H9 (cell line): Measurements from ENCODE around the gene EPB41L1. TPM values are rescaled to one million over a fixed set of nuclear protein-coding genes. Genes with fewer than 3 reads are reported as not detected.

Experiments
- DNase-seq: peaks from one replicate; pipeline ENCODE4 v3.0.0-alpha.2; 2017
- H2AFZ ChIP-seq: one replicate; pipeline ENCODE4 v1.6.1; 2013; ENCODE audit warnings: mild to moderate bottlenecking, low read length, control low read depth, moderate library complexity
- H2AK5ac ChIP-seq: 2 replicates; pipeline ENCODE4 v1.6.1; 2013; ENCODE audit warnings: low read length, control low read depth, mixed read lengths; ENCODE audit not compliant: insufficient read length
- H2BK120ac ChIP-seq: one replicate; pipeline ENCODE4 v1.6.1; 2013; ENCODE audit warnings: low read depth, mild to moderate bottlenecking, low read length, control low read depth, inconsistent platforms; ENCODE audit not compliant: poor library complexity, severe bottlenecking
- H2BK12ac ChIP-seq: 2 replicates; pipeline ENCODE4 v1.6.1; 2013; ENCODE audit warnings: low read length, control low read depth, mixed read lengths, low read depth; ENCODE audit not compliant: insufficient read length
- H2BK15ac ChIP-seq: 2 replicates; pipeline ENCODE4 v1.6.1; 2013; ENCODE audit warnings: low read depth, low read length, control low read depth
- H2BK20ac ChIP-seq: one replicate; pipeline ENCODE4 v1.6.1; 2013; ENCODE audit warnings: low read depth, mild to moderate bottlenecking, low read length, control low read depth, inconsistent platforms; ENCODE audit not compliant: poor library complexity, severe bottlenecking
- H2BK5ac ChIP-seq: 2 replicates; pipeline ENCODE4 v1.6.1; 2013; ENCODE audit warnings: low read length, control low read depth, mixed read lengths; ENCODE audit not compliant: insufficient read length
- H3K14ac ChIP-seq: 2 replicates; pipeline ENCODE4 v1.6.1; 2013; ENCODE audit warnings: low read length, control low read depth; ENCODE audit not compliant: insufficient read depth
- H3K18ac ChIP-seq: 2 replicates; pipeline ENCODE4 v1.6.1; 2013; ENCODE audit warnings: low read depth, mild to moderate bottlenecking, mixed read lengths, low read length, control low read depth; ENCODE audit not compliant: insufficient read length
- H3K23ac ChIP-seq: 2 replicates; pipeline ENCODE4 v1.6.1; 2013; ENCODE audit warnings: low read length, control low read depth, mixed read lengths, low read depth; ENCODE audit not compliant: insufficient read length
- H3K23me2 ChIP-seq: 2 replicates; pipeline ENCODE4 v1.6.1; 2013; ENCODE audit warnings: low read depth, mild to moderate bottlenecking, mixed read lengths, low read length, control low read depth; ENCODE audit not compliant: insufficient read length, poor library complexity, severe bottlenecking
- H3K27ac ChIP-seq: 2 replicates; pipeline ENCODE4 v1.5.1; 2013; ENCODE audit warnings: low read length, control low read depth, mixed read lengths, low read depth; ENCODE audit not compliant: insufficient read length
- H3K27me3 ChIP-seq: 2 replicates; pipeline ENCODE4 v1.6.1; 2013; ENCODE audit warnings: low read length, control low read depth, inconsistent platforms; ENCODE audit not compliant: insufficient read depth
- H3K4ac ChIP-seq: 2 replicates; pipeline ENCODE4 v1.6.1; 2013; ENCODE audit warnings: low read depth, mild to moderate bottlenecking, control low read depth, inconsistent platforms, low read length, moderate library complexity
- H3K4me1 ChIP-seq: 2 replicates; pipeline ENCODE4 v1.6.1; 2013; ENCODE audit warnings: low read length, control low read depth, inconsistent platforms; ENCODE audit not compliant: insufficient read depth
- H3K4me2 ChIP-seq: 2 replicates; pipeline ENCODE4 v1.6.1; 2013; ENCODE audit warnings: low read length, control low read depth, mixed read lengths; ENCODE audit not compliant: insufficient read length, insufficient read depth
- H3K56ac ChIP-seq: 2 replicates; pipeline ENCODE4 v1.6.1; 2013; ENCODE audit warnings: low read depth, mild to moderate bottlenecking, mixed read lengths, low read length, control low read depth; ENCODE audit not compliant: insufficient read length
- H3K79me1 ChIP-seq: 2 replicates; pipeline ENCODE4 v1.6.1; 2013; ENCODE audit warnings: low read depth, mild to moderate bottlenecking, moderate library complexity, low read length, control low read depth, inconsistent platforms; ENCODE audit not compliant: insufficient read depth, poor library complexity, severe bottlenecking
- H3K79me2 ChIP-seq: 2 replicates; pipeline ENCODE4 v1.6.1; 2013; ENCODE audit warnings: low read length, control low read depth, inconsistent platforms; ENCODE audit not compliant: insufficient read depth
- H3K9ac ChIP-seq: 2 replicates; pipeline ENCODE4 v1.6.1; 2013; ENCODE audit warnings: low read length, control low read depth, mixed read lengths; ENCODE audit not compliant: insufficient read length; ENCODE audit errors: extremely low read depth
- H3K9me3 ChIP-seq: one replicate; pipeline ENCODE4 v1.6.1; 2013; ENCODE audit warnings: low read depth, low read length, inconsistent platforms; ENCODE audit not compliant: control insufficient read depth
- H3T11ph ChIP-seq: one replicate; pipeline ENCODE4 v1.6.1; 2013; ENCODE audit warnings: mild to moderate bottlenecking, low read length, control low read depth, inconsistent platforms
- H4K20me1 ChIP-seq: one replicate; pipeline ENCODE4 v1.6.1; 2013; ENCODE audit not compliant: control insufficient read depth, insufficient read length, insufficient read depth
- H4K5ac ChIP-seq: 2 replicates; pipeline ENCODE4 v1.6.1; 2013; ENCODE audit warnings: low read depth, mild to moderate bottlenecking, mixed read lengths, low read length, control low read depth; ENCODE audit not compliant: insufficient read length
- H4K8ac ChIP-seq: replicated peaks from 2 replicates; pipeline ENCODE4 v1.6.1; 2013; ENCODE audit warnings: low read length, control low read depth, mixed read lengths, low read depth; ENCODE audit not compliant: insufficient read length
- H4K91ac ChIP-seq: 2 replicates; pipeline ENCODE4 v1.6.1; 2013; ENCODE audit warnings: low read depth, mild to moderate bottlenecking, moderate library complexity, mixed read lengths, low read length, control low read depth; ENCODE audit not compliant: insufficient read length
- H3K27ac Mint-ChIP-seq, 3 experiments: 2 replicates in 2 of 3; 3 replicates in 1 of 3; pipeline ENCODE4 v1.8.0; 2020 to 2021; ENCODE audit warnings: mixed read lengths in 3 of 3, mild to moderate bottlenecking in 1 of 3, moderate library complexity in 1 of 3
- H3K27me3 Mint-ChIP-seq: 2 replicates; pipeline ENCODE4 v1.8.0; 2021; ENCODE audit warnings: low read depth, mild to moderate bottlenecking, moderate library complexity, mixed read lengths
- H3K36me3 Mint-ChIP-seq, 3 experiments: 2 replicates in 2 of 3; 3 replicates in 1 of 3; pipeline ENCODE4 v1.8.0; 2020 to 2021; ENCODE audit warnings: low read depth in 3 of 3, mixed read lengths in 3 of 3; ENCODE audit not compliant: insufficient read depth in 1 of 3
- H3K4me1 Mint-ChIP-seq, 2 experiments: 2 replicates each; pipeline ENCODE4 v1.8.0; 2020; ENCODE audit warnings: mixed read lengths in 2 of 2
- H3K4me3 Mint-ChIP-seq, 2 experiments: 2 replicates in 1 of 2; 3 replicates in 1 of 2; pipeline ENCODE4 v1.8.0; 2020 to 2021; ENCODE audit warnings: mild to moderate bottlenecking in 2 of 2, mixed read lengths in 2 of 2, moderate library complexity in 1 of 2
- H3K9me3 Mint-ChIP-seq, 2 experiments: 2 replicates in 1 of 2; 3 replicates in 1 of 2; pipeline ENCODE4 v1.8.0; 2020; ENCODE audit warnings: mild to moderate bottlenecking in 2 of 2, mixed read lengths in 2 of 2, moderate library complexity in 1 of 2
- CTCF ChIP-seq: fragments of 200-600 bp; sonication (generic); conservative IDR thresholded peaks from 3 replicates; pipeline ENCODE4 v1.8.0; 2021; ENCODE audit warnings: antibody characterized with exemption, mild to moderate bottlenecking
- WGBS: extraction: QIAGEN DNeasy Blood & Tissue Kit; methylation state at CpG from one replicate; pipeline ENCODE4 v1.1.7; 2013; ENCODE audit warnings: missing lambda C conversion rate, low lambda C conversion rate, mixed read lengths; ENCODE audit not compliant: insufficient read length; ENCODE audit errors: extremely low coverage; 5-methylcytosine and 5-hydroxymethylcytosine counted together
- total RNA-seq: library from RNA; stranded (reverse); gene quantifications from 2 replicates; pipeline ENCODE4 v1.2.1, GENCODE V29; 2021

EPB41L1 gene
- total RNA-seq, 1 experiment from 2014 or later: 31.1 TPM

GRCh38 chr20:36114707-36115106, 39.8 kb upstream of the EPB41L1 start:
- H3K27me3 ChIP-seq: no peaks in the 10 kb centered on the region
- no peak overlapping the region for H3K4ac ChIP-seq
- no peak overlapping the region for H3T11ph ChIP-seq
- no peak overlapping the region for H4K91ac ChIP-seq
- no peak overlapping the region for H2AFZ ChIP-seq
- H2AK5ac ChIP-seq: no peak overlapping the region
- H3K23ac ChIP-seq: no peak overlapping the region
- H3K27ac Mint-ChIP-seq: no peak overlapping the region
- no peak overlapping the region for H2BK15ac ChIP-seq
- peaks cover 29 to 35% of the 10 kb centered on the region in 2 experiments for H3K4me1 Mint-ChIP-seq
- H3K4me3 Mint-ChIP-seq: no peak overlapping the region
- H4K5ac ChIP-seq: no peak overlapping the region
- H2BK12ac ChIP-seq: no peak overlapping the region
- H3K4me1 ChIP-seq: peaks cover 2% of the 10 kb centered on the region; the same call in 1 of the 2 replicates
- DNase-seq: no peak
- H3K27me3 Mint-ChIP-seq: peaks cover 57% of the 10 kb centered on the region
- H3K18ac ChIP-seq: no peak overlapping the region
- H3K4me2 ChIP-seq: no peak overlapping the region
- no peaks in the 10 kb centered on the region for H4K20me1 ChIP-seq
- H2BK20ac ChIP-seq: no peak overlapping the region
- no peak overlapping the region for H3K9ac ChIP-seq
- H3K23me2 ChIP-seq: no peaks in the 10 kb centered on the region
- no peaks in the 10 kb centered on the region for H3K36me3 Mint-ChIP-seq
- H2BK5ac ChIP-seq: no peak overlapping the region
- no peaks in the 10 kb centered on the region for H3K79me2 ChIP-seq
- TF ChIP-seq CTCF: no peak; the same call in 2 of the 3 replicates
- H3K79me1 ChIP-seq: no peaks in the 10 kb centered on the region
- H2BK120ac ChIP-seq: no peak overlapping the region
- WGBS: no CpG with 5 or more reads among the region's 3 CpGs
- H4K8ac ChIP-seq: no peak overlapping the region
- H3K9me3 ChIP-seq: no peaks in the 10 kb centered on the region
- H3K14ac ChIP-seq: no peak overlapping the region
- no peaks in the 10 kb centered on the region for H3K9me3 Mint-ChIP-seq
- no peak overlapping the region for H3K27ac ChIP-seq
- H3K56ac ChIP-seq: no peak overlapping the region
